Stomach smooth muscle (tissue), 2 donors: ENCODE measurements around the gene KHDC1.
"Not testable (repeated sequence)": the region's sequence is repeated elsewhere in the genome, so short reads cannot be mapped to it uniquely, and the experiment has no call there.

Source experiments
- H3K27ac ChIP-seq: one replicate; pipeline ENCODE4 v1.7.0; 2013; ENCODE audit warnings: mild to moderate bottlenecking, low read length, inconsistent platforms
- H3K27me3 ChIP-seq, 2 donors: one replicate each; pipeline ENCODE4 v1.7.0; 2013; ENCODE audit warnings: low read length in 2 of 2; ENCODE audit not compliant: insufficient read depth in 2 of 2, control insufficient read depth in 1 of 2
- H3K36me3 ChIP-seq, 2 donors: one replicate each; pipeline ENCODE4 v1.7.0; 2013; ENCODE audit warnings: low read length in 2 of 2; ENCODE audit not compliant: control insufficient read depth in 2 of 2, insufficient read depth in 2 of 2
- H3K4me1 ChIP-seq: one replicate; pipeline ENCODE4 v1.7.0; 2013; ENCODE audit warnings: low read length; ENCODE audit not compliant: control insufficient read depth, insufficient read depth
- H3K4me3 ChIP-seq, 2 donors: one replicate each; pipeline ENCODE4 v1.7.0; 2013; ENCODE audit warnings: low read length in 2 of 2
- H3K9ac ChIP-seq, 2 donors: one replicate each; pipeline ENCODE4 v1.7.0; 2013; ENCODE audit warnings: low read length in 2 of 2, mild to moderate bottlenecking in 1 of 2
- H3K9me3 ChIP-seq, 2 donors: one replicate each; pipeline ENCODE4 v1.7.0; 2013; ENCODE audit warnings: low read length in 2 of 2; ENCODE audit not compliant: control insufficient read depth in 2 of 2
- donor health status: healthy.
- donor health status: Pancreatic carcinoma.

The KHDC1 gene

DNA sequence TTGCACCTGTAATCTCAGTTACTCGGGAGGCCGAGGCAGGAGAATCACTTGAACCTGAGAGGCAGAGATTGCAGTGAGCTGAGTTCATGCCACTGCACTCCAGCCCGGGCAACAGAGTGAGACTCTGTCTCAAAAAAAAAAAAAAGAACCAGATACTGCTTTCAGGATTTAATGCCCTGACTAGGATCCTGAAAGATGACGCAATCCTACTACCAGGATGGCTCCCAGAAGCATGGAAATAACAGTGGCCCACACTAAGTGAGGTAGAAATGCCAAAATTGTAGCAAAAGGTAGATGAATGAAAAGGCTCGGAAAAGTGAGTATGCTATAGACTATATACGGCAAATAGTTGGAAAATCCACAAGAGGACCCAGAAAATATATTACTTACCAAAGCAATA is 23.8 kb upstream of the KHDC1 start:
- H3K9me3 ChIP-seq, result no peaks in the 10 kb centered on the region
- H3K4me1 ChIP-seq, result no peaks in the 10 kb centered on the region
- H3K9ac ChIP-seq, result no peak overlapping the region
- H3K27me3 ChIP-seq, result no peaks in the 10 kb centered on the region
- no peaks in the 10 kb centered on the region for H3K36me3 ChIP-seq
- H3K4me3 ChIP-seq, result no peak overlapping the region
- no peak overlapping the region for H3K27ac ChIP-seq

DNA sequence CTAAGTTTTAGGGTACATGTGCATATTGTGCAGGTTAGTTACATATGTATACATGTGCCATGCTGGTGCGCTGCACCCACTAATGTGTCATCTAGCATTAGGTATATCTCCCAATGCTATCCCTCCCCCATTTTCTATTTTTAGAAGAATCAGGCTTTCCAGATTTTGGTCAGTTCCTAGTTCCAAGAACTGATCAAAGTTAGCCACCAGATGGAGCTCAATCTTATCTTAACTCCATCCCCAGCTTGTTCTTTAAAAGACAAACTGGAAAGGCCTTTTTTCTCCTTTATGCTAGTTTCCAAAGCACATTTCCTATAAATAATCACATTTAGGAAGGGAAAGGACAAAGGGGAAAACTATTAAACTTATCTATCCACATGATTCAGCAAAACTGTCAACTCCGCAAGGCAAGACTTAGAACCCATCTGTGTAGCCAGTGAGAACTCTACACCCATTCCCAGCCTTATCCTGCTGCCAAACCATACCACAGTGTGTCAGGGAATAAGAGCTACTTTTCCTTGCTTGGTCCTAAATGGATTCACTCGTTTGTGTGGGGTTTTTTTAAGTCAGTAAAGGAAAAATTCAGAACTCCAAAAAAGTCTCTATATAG is 22.8 kb upstream of the KHDC1 start:
- Histone ChIP-seq H3K36me3 (no peaks in the 10 kb centered on the region), H3K9me3 (no peaks in the 10 kb centered on the region), H3K27me3 (no peaks in the 10 kb centered on the region), H3K4me1 (no peaks in the 10 kb centered on the region), H3K9ac (no peak overlapping the region), H3K27ac (no peak overlapping the region), H3K4me3 (no peak overlapping the region)

DNA sequence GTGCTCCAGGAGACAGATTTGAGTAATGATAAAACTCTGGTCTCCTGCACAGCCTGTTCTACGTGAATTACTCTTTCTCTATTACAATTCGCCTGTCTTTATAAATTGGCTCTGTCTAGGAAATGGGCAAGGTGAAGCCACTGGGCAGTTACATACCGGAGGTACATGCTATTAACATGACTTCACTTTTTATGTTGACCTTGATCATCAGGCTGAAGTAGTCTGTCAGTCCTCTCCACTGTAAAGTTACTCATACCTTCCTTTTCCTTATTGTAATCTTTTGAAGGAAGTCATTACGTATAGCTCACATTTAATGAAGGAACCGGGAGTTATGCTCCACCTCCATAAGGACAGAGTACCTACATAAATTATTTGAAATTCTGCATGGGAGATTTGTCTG is 19.9 kb upstream of the KHDC1 start:
- Histone ChIP-seq H3K27ac (no peak overlapping the region), H3K36me3 (no peaks in the 10 kb centered on the region), H3K4me3 (no peak overlapping the region), H3K9ac (no peak overlapping the region), H3K27me3 (no peaks in the 10 kb centered on the region), H3K9me3 (no peaks in the 10 kb centered on the region), H3K4me1 (no peaks in the 10 kb centered on the region)

DNA sequence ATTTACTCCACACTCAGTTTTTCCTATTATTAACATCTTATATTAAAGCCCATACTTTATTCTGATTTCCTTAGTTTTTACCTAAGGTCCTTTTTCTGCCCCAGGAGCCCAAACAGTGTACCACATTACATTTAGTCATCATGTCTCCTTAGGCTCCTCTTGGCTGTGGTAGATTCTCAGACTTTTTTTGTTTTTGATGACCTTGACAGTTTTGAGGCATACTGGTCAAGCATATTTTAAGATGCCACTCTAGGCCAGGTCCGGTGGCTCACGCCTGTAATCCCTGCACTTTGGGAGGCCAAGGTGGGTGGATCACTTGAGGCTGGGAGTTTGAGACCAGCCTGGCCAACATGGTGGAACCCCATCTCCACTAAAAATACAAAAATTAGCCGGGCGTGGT is 18.7 kb upstream of the KHDC1 start:
- H3K27ac ChIP-seq, H3K36me3 ChIP-seq, H3K9me3 ChIP-seq, H3K4me3 ChIP-seq, H3K27me3 ChIP-seq, H3K9ac ChIP-seq, H3K4me1 ChIP-seq: not testable (repeated sequence)

DNA sequence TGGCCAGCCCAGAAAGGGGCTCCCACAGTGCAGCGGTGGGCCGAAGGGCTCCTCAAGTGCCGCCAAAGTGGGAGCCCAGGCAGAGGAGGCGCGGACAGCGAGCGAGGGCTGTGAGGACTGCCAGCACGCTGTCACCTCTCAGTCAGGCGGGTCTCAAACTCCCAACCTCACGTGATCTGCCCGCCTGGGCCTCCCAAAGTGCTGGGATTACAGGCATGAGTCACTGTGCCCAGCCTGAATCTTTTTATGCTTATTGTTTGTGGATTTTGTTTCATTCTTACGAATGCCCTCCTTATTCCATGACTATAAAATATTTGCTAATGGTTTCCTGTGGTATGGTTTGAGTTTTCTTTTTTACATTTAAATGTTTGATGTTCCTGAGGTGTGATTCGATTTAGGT is 6.3 kb upstream of the KHDC1 start:
- H3K4me3 ChIP-seq, H3K36me3 ChIP-seq, H3K9me3 ChIP-seq, H3K4me1 ChIP-seq, H3K27me3 ChIP-seq, H3K9ac ChIP-seq, H3K27ac ChIP-seq: not testable (repeated sequence)

DNA sequence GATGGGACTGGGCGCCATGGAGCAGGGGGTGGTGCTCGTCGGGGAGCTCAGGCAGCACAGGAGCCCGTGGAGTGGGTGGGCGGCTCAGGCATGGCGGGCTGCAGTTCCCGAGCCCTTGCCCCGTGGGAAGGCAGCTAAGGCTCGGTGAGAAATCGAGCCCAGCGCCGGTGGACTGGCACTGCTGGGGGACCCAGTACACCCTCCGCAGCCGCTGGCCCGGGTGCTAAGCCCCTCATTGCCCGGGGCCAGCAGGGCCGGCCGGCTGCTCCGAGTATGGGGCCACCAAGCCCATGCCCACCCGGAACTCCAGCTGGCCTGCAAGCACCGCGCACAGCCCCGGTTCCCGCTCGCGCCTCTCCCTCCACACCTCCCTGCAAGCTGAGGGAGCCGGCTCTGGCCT is 5.9 kb upstream of the KHDC1 start:
- not testable (repeated sequence) for H3K27me3 ChIP-seq, H3K27ac ChIP-seq, H3K4me3 ChIP-seq, H3K36me3 ChIP-seq, H3K9ac ChIP-seq, H3K4me1 ChIP-seq, H3K9me3 ChIP-seq

DNA sequence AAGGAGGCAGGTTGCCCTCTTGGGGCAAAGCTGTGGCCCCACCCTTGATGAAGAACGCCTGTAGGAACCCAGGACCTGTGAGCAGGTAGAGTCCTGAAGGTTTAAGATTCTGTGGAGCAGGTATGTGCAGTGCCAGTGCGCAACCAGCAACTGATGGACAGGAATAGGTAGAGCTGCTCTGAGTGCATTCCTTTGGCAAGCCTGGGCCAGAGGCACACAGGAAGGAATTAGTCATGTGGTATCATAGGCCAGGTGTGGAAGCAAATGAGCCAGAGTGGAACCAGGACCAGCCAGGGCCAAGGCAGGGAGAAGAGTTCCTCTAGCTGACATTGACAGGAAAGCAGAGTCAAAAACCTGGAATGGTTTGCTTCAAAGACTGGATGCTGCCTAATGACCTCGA is 1.4 kb upstream of the KHDC1 start:
- H3K27ac ChIP-seq, result no peak overlapping the region
- H3K9ac ChIP-seq, result no peak overlapping the region
- no peaks in the 10 kb centered on the region for H3K36me3 ChIP-seq
- H3K27me3 ChIP-seq, result no peaks in the 10 kb centered on the region
- no peaks in the 10 kb centered on the region for H3K9me3 ChIP-seq
- peaks cover 8% of the 10 kb centered on the region for H3K4me1 ChIP-seq
- no peak overlapping the region for H3K4me3 ChIP-seq

DNA sequence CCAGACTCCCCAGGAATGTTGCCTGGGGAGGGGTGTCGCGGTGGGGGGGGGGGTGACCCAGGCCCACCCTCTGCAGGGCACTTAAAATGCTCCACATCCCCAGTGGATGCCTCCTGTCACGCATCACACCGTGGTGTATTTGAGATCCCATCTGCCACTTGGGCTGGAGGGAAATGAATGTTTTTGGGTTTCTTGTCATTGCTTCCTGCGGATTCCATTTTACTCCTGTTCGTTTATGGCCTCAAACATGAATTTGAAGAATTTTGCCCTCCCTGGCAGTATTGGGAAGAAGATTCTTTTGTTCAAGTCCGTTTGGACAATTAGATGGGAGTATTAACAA is 544 bp upstream of the KHDC1 start:
- Histone ChIP-seq H3K9me3 (no peaks in the 10 kb centered on the region), H3K4me1 (peaks cover 8% of the 10 kb centered on the region), H3K36me3 (no peaks in the 10 kb centered on the region), H3K27me3 (no peaks in the 10 kb centered on the region), H3K27ac (no peak overlapping the region), H3K9ac (peak overlapping the region; percentile 54 to 76), H3K4me3 (peak overlapping the region; percentile 77 to 90)

DNA sequence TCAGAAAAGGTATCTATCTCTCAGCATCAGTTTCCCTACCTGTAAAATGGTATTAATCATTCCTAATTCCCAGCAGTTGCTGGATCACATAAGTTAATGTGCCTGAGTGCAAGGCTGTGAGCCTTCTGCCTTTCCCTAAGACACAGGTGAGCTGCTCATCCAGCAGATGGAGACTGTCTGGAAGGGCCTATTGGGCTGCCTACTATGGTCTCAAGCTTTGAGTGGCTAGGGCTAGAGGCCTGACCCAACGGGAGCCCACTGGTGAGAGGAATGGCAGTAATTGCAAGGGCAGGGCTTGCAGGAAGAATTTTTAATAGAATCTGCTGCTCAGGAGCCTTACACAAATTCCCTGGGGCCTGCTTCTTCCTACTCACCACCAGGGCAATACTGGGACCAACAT is 4.3 kb downstream of the KHDC1 start:
- no peaks in the 10 kb centered on the region for H3K36me3 ChIP-seq
- H3K4me1 ChIP-seq, result peaks cover 4% of the 10 kb centered on the region
- H3K9ac ChIP-seq, result no peak overlapping the region
- H3K4me3 ChIP-seq, result no peak overlapping the region
- no peaks in the 10 kb centered on the region for H3K9me3 ChIP-seq
- H3K27me3 ChIP-seq, result no peaks in the 10 kb centered on the region
- H3K27ac ChIP-seq, result no peak overlapping the region

DNA sequence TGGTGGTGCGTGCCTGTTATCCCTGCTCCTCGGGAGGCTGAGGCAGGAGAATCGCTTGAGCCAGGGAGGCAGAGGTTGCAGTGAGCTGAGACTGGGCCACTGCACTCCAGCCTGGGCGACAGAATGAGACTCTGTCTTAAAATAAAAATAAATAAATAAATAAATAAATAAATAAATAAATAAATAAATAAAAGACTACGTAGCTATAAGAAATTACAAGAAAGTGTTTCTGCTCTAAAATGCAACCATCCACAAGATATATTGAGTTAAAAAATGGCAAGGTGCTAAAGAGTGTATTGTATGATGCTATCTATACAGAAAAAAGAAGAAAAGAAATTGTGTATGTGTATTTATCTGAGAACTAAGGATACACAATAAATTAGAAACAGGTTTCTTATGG is 8.7 kb downstream of the KHDC1 start:
- H3K9ac ChIP-seq, H3K27ac ChIP-seq, H3K27me3 ChIP-seq, H3K9me3 ChIP-seq, H3K4me1 ChIP-seq, H3K4me3 ChIP-seq, H3K36me3 ChIP-seq: not testable (repeated sequence)

DNA sequence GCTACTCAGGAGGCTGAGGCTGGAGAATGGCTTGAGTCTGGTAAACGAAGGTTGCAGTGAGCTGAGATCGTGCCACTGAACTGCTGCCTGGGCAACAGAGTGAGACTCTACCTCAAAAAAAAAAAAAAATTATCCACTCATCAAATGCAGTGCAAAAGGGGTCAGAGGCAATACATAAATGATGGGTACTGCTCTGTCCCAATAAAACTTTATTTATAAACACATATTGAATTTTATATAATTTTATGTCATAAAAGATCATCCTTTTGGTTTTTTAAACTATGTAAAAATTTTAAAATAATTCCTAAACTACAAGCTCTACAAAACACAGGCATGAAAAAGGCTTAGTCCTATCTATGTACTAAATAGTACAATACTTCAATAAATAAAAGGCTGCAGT is 10.3 kb downstream of the KHDC1 start:
- Histone ChIP-seq H3K9me3 (no peaks in the 10 kb centered on the region), H3K4me3 (no peak overlapping the region), H3K36me3 (no peaks in the 10 kb centered on the region), H3K4me1 (no peaks in the 10 kb centered on the region), H3K27ac (no peak overlapping the region), H3K9ac (no peak overlapping the region), H3K27me3 (no peaks in the 10 kb centered on the region)

DNA sequence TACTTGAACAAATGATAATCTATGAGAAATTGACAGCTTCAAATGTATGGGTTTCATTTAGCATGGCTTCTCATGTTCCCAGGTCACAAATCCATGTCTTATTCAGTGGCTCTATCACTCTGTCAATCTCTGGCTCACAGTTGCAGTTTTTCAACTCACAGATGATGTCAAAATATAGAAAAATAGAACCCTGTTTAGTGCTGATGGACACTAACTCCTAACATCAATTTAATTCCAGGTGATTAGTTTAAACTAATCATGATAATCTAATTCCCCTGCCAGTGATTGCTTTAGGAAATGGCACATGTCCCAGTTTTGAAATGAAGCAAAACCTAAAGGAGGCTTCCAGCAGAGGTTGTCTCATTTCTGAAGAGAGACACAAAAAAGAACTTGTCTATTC is 13.0 kb downstream of the KHDC1 start:
- Histone ChIP-seq H3K4me3 (no peak overlapping the region), H3K36me3 (no peaks in the 10 kb centered on the region), H3K9ac (no peak overlapping the region), H3K27me3 (no peaks in the 10 kb centered on the region), H3K27ac (no peak overlapping the region), H3K9me3 (no peaks in the 10 kb centered on the region), H3K4me1 (no peaks in the 10 kb centered on the region)
